HEK293T (cell line): ENCODE measurements around the gene PRPF6.
A peak's percentile ranks its signal among the peaks of the same experiment; 100 is the strongest.

Experiments used
- CTCF ChIA-PET: fragments of 350-600 bp; formaldehyde crosslinking; extraction: SDS; loops from one replicate; lab custom pipeline; 2021; ENCODE audit warnings: antibody characterized with exemption, inconsistent platforms; lab: Yijun Ruan, JAX
- POLR2A ChIA-PET: fragments of 350-600 bp; formaldehyde crosslinking; extraction: SDS; loops from one replicate; lab custom pipeline; 2020; ENCODE audit warnings: antibody characterized with exemption, inconsistent platforms; lab: Yijun Ruan, JAX
- DNase-seq: peaks from one replicate; pipeline ENCODE4 v3.0.0; 2012; ENCODE audit warnings: mixed read lengths; ENCODE audit errors: extremely low spot score
- ARNT ChIP-seq: fragments of 450-650 bp; IDR thresholded peaks from 2 replicates; pipeline ENCODE4 v1.6.1; 2017; ENCODE audit warnings: mild to moderate bottlenecking
- BHLHE40 ChIP-seq: fragments of 450-650 bp; IDR thresholded peaks from 2 replicates; pipeline ENCODE4 v1.6.1; 2016; ENCODE audit warnings: mild to moderate bottlenecking, moderate library complexity, borderline replicate concordance
- CTBP1 ChIP-seq: fragments of 450-650 bp; IDR thresholded peaks from 2 replicates; pipeline ENCODE4 v1.6.1; 2016; ENCODE audit warnings: borderline replicate concordance
- ELF4 ChIP-seq: fragments of 450-650 bp; IDR thresholded peaks from 2 replicates; pipeline ENCODE4 v1.6.1; 2017; ENCODE audit warnings: antibody characterized with exemption
- FOXA1 ChIP-seq: fragments of 450-650 bp; IDR thresholded peaks from 2 replicates; pipeline ENCODE4 v1.6.1; 2016; ENCODE audit warnings: mild to moderate bottlenecking
- FOXK2 ChIP-seq: fragments of 450-650 bp; IDR thresholded peaks from 2 replicates; pipeline ENCODE4 v1.6.1; 2016; ENCODE audit warnings: mild to moderate bottlenecking
- FOXM1 ChIP-seq: fragments of 450-650 bp; IDR thresholded peaks from 2 replicates; pipeline ENCODE4 v1.6.1; 2017; ENCODE audit warnings: mild to moderate bottlenecking, borderline replicate concordance
- HDGF ChIP-seq: fragments of 450-650 bp; IDR thresholded peaks from 2 replicates; pipeline ENCODE4 v1.6.1; 2017; ENCODE audit warnings: antibody characterized with exemption, borderline replicate concordance
- L3MBTL2 ChIP-seq: fragments of 450-650 bp; conservative IDR thresholded peaks from 2 replicates; pipeline ENCODE4 v1.6.1; 2016; ENCODE audit warnings: mild to moderate bottlenecking
- LEF1 ChIP-seq: fragments of 450-650 bp; IDR thresholded peaks from 2 replicates; pipeline ENCODE4 v1.6.1; 2017; ENCODE audit warnings: mild to moderate bottlenecking, borderline replicate concordance
- NFRKB ChIP-seq: fragments of 450-650 bp; IDR thresholded peaks from 2 replicates; pipeline ENCODE4 v1.6.1; 2016; ENCODE audit warnings: mild to moderate bottlenecking, moderate library complexity
- SP1 ChIP-seq: fragments of 450-650 bp; IDR thresholded peaks from 2 replicates; pipeline ENCODE4 v1.6.1; 2017
- SUZ12 ChIP-seq: fragments of 450-650 bp; IDR thresholded peaks from 2 replicates; pipeline ENCODE4 v1.6.1; 2016; ENCODE audit warnings: mild to moderate bottlenecking
- TARDBP ChIP-seq: fragments of 450-650 bp; IDR thresholded peaks from 2 replicates; pipeline ENCODE4 v1.6.1; 2016
- ZNF384 ChIP-seq: fragments of 450-650 bp; IDR thresholded peaks from 2 replicates; pipeline ENCODE4 v1.6.1; 2016
- TF ChIP-seq, protein P1 (sequence below): fragments of 450-650 bp; IDR thresholded peaks from 2 replicates; pipeline ENCODE4 v1.6.1; 2016

PRPF6 gene

GRCh38 chr20:64055893-64056638 is 75.1 kb downstream of the PRPF6 start:
- ChIA-PET CTCF (interaction anchor here (2.2 kb wide), 1 partner anchor 18 kb away, joined by 10 read pairs; no protein-coding TSS in a partner anchor), POLR2A (no interaction called here)
- TF ChIP-seq CTBP1 (no peak), SUZ12 (no peak), ZNF384 (no peak), HDGF (no peak), BHLHE40 (no peak), NFRKB (no peak), LEF1 (no peak), ARNT (no peak)
- TF ChIP-seq, protein P1, sequence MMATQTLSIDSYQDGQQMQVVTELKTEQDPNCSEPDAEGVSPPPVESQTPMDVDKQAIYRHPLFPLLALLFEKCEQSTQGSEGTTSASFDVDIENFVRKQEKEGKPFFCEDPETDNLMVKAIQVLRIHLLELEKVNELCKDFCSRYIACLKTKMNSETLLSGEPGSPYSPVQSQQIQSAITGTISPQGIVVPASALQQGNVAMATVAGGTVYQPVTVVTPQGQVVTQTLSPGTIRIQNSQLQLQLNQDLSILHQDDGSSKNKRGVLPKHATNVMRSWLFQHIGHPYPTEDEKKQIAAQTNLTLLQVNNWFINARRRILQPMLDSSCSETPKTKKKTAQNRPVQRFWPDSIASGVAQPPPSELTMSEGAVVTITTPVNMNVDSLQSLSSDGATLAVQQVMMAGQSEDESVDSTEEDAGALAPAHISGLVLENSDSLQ: no peak
- no peak for DNase-seq

DNA sequence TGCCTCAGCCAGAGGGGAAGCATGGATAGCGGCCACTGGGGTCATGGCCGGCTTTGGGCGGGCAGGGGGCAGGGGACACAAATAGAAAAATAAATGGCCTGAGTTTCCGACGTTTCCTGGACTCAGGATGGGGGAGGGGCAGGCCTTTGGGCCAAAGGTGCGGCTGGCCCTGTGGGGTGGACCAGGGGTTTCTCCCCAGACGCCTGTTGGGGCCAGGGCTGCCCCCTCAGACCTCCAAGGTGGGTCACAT is 75.6 kb downstream of the PRPF6 start:
- DNase-seq: no peak
- ChIA-PET POLR2A (no interaction called here), CTCF (interaction anchor here (2.2 kb wide), 1 partner anchor 18 kb away, joined by 10 read pairs; no protein-coding TSS in a partner anchor)
- no peak for TF ChIP-seq ARNT
- no peak for TF ChIP-seq HDGF
- TF ChIP-seq FOXA1: no peak
- TF ChIP-seq, protein P1: no peak
- TF ChIP-seq SP1: no peak
- no peak for TF ChIP-seq FOXK2
- no peak for TF ChIP-seq TARDBP
- TF ChIP-seq CTBP1: no peak
- no peak for TF ChIP-seq L3MBTL2
- TF ChIP-seq BHLHE40: no peak
- TF ChIP-seq ZNF384: no peak
- TF ChIP-seq NFRKB: no peak
- TF ChIP-seq LEF1: no peak
- TF ChIP-seq FOXM1: no peak
- TF ChIP-seq ELF4: no peak
- TF ChIP-seq SUZ12: no peak

GRCh38 chr20:64056889-64057627 is 76.1 kb downstream of the PRPF6 start:
- POLR2A ChIA-PET: no interaction called here
- CTCF ChIA-PET: interaction anchor here (0.6 to 2.2 kb wide), 5 partner anchors 19 to 1469 kb away, joined by 3 to 10 read pairs (median 3); no protein-coding TSS in a partner anchor
- no peak for TF ChIP-seq CTBP1
- no peak for DNase-seq

DNA sequence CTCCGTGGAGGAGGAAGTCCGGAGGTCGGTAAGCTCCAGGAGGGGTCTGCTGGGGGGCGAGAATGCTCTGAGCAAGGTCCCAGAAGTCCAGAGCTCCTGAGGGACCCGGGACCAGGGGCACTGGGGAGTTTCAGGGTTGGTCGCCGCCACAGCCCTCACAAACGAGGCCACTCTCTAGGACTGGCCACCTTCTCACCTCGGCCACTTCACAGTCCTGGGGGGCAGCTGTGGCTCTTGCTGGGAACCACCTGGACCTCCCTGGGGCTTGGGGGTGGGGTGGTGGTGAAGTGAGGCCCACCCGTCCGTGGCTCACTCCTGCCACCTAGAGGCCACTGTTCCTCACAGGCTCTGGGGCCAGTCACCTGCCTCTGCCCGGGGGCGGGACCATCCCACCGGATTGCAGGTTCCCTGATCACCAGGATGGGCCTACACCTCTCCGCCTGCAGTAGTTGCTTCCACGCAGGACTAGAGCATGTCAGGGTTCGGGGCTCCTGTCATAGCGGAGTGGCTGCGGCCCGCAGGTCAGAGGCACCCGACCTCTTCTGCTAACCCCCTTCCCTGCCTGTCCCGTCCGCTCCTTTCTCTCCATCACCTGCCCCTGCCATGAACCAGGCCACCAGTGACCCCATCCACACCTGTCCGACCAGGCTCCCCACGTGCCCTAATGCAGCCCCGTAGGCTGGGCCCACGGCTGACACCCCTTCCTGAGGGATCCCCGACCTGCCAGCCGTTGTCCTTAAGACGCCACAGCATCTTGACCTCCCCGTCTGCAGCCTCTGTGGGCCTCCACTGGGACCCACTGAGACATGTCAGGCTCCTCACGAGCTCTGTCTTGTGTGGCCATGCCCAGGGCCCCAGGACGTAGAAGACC is 76.9 kb downstream of the PRPF6 start:
- ChIA-PET CTCF (interaction anchor here (0.6 to 2.2 kb wide), 5 partner anchors 19 to 1470 kb away, joined by 3 to 10 read pairs (median 3); no protein-coding TSS in a partner anchor), POLR2A (no interaction called here)
- DNase-seq: peak; percentile 86
- TF ChIP-seq TARDBP: no peak
- TF ChIP-seq HDGF: no peak
- TF ChIP-seq BHLHE40: no peak
- TF ChIP-seq SUZ12: no peak

GRCh38 chr20:64058536-64058935 is 77.6 kb downstream of the PRPF6 start:
- CTCF ChIA-PET: no interaction called here
- no peak for DNase-seq
- TF ChIP-seq CTBP1 (no peak), SP1 (no peak), FOXM1 (no peak), L3MBTL2 (no peak), ELF4 (no peak), NFRKB (no peak), LEF1 (no peak), ZNF384 (no peak), BHLHE40 (no peak), HDGF (no peak), FOXK2 (no peak), TARDBP (no peak)
- TF ChIP-seq, protein P1: no peak
- POLR2A ChIA-PET: no interaction called here

DNA sequence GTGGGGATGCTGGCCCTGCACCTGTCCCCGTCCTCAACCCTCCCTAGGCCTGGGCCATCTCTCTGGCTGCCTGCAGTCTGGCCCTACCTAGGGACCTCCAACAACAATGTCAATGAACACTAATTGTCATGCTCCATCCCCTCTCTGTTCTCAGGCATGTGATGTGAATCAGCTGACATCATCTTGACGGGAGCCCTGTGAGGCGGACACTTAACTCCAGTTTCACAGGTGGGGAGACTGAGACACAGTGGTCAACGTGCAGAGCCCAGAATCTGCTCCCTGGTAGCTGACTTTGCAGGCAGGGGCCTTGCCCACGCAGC is 81.3 kb downstream of the PRPF6 start:
- POLR2A ChIA-PET: interaction anchor here (0.6 to 1.9 kb wide), 18 partner anchors 9 to 94 kb away, joined by 3 to 38 read pairs (median 4); partner anchors contain the start of genes OPRL1 and RGS19
- CTCF ChIA-PET: interaction anchor here (0.8 to 1.4 kb wide), 2 partner anchors 23 to 82 kb away, joined by 5 read pairs; partner anchors contain the start of gene PRPF6
- no peak for TF ChIP-seq ZNF384
- TF ChIP-seq FOXM1: no peak
- no peak for TF ChIP-seq FOXK2
- no peak for TF ChIP-seq NFRKB
- no peak for TF ChIP-seq FOXA1
- no peak for TF ChIP-seq ARNT
- TF ChIP-seq ELF4: no peak
- TF ChIP-seq, protein P1: no peak
- no peak for TF ChIP-seq L3MBTL2
- no peak for TF ChIP-seq BHLHE40
- no peak for TF ChIP-seq CTBP1
- TF ChIP-seq SP1: no peak
- no peak for DNase-seq
